ENCODE data around the gene MCRIP1.

Gene MCRIP1

DNA sequence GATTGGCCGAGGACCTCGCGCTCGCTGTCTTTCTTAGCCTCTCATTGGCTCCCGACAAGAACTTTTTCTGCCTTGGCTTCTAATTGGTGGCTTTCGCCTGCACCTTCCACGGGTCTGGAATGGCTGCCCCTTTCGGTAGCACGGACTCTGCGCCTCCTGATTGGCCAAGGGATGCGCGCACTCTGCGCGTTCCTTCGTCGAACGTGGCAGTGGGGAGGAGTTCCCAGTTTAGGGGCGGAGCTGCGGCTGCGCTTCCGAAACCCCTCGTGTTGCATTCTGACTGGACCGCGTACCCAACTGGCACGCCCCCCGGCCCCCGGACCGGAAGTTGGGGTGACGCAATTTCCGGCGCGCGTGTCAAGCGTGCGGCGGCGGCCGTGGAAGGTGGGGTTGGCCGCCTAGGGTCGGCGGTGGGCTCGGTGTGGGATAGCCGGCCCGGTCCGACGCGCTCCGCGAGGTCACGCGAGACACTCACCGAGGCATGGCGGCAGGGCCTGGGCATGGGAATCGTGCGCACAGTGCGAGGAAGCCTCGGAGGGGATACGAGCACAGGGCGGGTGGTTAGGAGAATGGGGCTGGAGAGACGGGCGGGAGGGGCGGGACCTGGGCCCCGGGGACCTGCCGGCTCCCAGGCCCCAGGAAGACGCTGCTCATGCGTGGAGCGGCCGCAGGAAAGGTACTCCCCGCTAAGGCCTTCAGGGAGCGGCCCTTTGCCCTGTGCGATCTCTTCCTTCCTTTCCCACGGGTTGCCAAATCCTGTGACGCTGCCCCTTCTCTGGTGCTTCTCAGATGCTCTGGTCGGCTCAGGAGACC, 27.9 kb upstream of the MCRIP1 start:
- peak; percentile 97 to 100 (median 98) for DNase-seq

DNA sequence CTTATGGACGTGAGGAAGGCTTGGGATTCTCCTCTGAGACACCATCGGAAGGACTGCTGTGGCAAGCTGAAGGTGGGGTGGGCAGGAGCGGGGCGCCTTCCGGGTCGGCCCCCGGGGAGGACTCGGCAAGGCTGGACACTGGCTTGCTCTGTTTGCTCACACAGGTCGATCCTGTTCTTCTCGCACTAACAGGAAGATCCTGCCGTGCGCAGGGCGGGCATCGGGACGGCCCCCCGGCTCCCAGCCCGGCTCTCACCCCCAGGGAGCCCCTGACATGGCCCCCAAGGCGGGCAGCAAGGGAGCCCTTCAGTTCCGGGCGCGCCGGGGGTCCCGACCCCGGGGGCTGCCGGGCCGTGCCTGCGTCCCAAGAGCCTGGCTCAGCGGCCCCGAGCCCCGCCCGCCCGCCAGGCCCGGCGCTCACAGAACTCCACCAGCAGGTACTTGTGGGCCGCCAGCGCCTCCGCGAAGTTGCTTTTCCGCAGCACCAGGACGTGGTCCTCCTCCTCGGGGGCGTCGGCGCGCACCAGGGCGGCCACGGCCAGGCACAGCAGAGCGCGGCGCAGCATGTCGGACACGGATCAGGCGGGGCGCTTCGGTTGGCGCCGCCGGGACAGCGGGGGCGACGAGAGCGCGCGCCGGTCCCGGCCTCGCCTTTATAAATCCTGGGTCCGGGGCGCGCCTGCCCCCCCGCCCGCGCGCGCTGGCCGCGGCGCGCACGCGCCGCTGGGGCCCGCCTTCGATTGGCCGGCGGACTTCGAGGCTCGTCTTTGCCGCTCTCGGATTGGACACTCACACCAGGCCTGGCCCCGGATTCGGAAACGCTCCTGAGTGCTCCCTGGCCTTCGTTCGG, 27.0 kb upstream of the MCRIP1 start, which contains the start of gene P4HB:
Gene P4HB, minus strand, starts transcription at position 630 of the 850 bp plus-strand sequence. Its CDS starts 64 bp downstream, at position 566.
- DNase-seq: peak in 1 of 5 donors; percentile 27

DNA sequence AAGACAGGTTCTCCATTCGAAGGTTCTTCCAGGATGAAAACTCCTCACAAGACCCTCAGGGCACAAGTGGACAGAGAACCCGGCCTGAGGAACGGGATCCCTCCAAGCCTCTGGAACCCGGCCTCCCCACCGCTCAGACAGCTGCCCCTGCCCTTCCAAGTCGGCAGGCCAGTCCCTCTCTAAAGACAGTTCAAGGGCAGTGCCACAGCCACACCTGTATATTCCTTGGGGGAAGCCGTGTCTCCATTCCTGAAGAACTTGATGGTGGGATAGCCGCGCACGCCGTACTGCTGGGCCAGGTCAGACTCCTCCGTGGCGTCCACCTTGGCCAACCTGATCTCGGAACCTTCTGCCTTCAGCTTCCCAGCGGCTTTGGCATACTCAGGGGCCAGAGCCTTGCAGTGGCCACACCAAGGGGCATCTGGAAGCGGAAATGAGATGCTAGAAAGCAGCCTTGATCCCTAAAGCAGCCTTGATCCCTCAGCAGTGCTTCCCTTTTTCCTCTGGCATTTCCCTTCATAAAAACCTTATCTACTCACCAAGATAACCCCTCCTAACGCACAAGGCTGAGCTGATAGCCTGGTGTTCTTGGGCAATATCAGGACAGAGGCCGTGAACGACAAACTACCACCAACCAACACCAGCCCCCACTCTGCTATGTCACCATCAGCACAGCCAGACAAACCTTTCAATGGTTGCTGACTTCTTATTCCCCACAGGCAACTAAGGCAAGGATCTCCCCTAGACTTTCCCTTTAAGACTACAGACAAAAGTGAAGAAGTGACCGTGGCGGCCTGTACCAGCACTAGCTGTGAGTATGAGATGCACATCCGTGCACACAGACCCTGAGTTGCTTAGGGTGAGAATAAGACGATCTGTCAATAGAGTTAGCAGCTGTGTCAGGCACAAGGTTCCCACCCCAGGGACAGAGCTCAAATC, 26.1 kb upstream of the MCRIP1 start:
- DNase-seq: no peak

DNA sequence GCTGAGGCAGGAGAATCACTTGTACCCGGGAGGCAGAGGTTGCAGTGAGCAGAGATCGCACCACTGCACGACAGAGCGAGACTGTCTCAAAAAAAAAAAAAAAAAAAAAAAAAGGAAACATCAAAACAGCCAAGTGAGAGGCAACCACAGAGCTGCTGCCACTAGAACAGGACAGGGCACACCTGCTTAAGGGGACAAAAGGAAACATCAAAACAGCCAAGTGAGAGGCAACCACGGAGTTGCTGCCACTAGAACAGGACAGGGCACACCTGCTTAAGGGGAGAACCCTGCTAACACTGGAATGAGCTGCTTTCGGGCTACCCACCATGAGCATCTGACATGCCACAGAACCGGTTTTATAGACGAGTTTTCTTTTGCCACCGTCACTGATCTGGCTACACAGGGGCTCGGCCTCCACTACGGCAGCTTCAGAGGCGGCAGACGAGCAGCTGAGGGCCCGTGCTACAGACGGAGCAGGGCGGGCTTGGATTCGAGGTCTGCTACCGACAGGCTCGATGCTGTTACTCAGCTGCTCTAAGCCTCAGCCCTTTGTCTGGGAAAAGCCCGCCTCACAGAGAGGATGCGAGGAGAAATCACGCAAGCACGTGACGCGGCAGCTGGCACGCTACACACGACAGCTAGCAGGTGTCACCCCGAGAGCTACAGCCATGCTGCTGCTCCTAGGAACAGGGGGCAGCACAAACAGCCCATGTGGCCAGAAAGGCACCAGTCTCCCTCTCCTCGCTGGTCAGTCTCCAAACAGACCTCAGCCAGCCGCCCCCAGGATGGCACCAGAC, 25.3 kb upstream of the MCRIP1 start:
- no peak for DNase-seq

DNA sequence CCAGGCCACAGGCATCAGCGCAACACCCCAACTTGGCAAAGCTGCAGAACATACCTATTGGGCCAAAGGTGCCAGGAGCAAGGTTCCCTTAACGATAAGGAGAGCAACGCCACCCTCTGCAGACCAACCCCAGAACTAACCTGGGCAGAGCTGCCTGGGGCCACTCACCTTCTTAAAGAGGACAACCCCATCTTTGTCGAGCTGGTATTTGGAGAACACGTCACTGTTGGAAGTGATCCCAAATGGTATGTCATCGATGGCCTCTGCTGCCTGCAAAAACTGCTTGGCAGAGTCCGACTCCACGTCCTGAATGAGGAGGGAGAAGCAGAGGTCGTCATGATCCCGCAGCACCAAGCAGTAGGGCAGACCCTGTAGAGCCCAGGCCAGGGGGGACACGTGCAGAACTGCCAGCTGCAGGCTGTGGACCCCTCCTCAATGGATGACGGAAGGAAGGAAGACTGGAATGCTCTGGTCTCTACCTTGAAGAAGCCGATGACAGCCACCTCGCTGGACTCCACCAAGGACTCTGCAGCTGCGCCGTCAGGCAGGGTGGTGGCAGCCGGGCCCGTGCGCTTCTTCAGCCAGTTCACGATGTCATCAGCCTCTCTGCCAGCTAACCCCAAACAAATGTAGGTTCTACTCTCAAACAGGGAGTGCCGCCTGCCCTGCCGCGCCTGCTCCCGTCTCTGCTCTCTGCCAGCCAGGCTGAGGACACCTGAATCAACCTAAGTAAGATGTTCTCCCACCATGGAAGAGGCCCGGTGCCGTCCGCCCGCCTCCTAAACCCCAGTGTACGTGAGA, 22.1 kb upstream of the MCRIP1 start:
- no peak for DNase-seq

DNA sequence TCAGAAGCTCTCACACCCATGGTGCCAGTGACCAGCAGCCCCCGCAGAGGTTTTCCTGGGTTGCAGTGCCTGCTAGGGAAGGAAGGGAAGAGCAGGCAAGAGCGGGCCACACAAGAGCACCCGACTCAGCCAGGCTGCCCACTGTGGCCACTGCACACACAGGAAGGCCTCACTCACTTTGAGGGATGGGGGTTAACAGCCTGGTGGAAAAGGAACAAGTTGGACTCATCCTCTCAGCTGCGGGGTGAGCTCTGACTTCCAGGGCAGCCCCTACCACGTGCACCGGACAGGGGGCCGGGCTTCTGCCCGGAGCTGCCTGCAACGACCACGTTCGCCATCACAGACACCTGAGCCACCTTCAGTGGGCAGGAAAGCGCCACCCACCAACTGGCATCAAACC, 19.1 kb upstream of the MCRIP1 start:
- no peak for DNase-seq

DNA sequence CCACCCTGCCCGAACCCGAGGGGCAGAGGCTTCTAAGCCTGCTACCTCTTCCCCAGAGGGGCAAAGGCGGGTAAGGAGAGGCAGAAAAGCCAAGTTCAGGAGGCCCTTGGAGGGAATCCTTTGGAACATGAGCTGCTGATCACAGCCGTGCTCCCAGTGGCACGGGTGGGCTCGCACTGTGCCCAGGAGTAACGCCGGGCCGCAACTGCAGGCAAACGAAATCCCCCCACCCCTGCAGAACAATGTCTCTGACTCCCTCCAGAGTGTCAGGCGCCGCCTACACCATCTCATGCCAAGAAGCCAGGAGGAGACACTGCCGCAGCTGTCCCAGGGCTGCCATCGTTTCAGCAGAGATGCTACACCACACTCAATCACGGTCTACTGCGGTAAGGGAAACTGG, 18.3 kb upstream of the MCRIP1 start:
- no peak for DNase-seq

DNA sequence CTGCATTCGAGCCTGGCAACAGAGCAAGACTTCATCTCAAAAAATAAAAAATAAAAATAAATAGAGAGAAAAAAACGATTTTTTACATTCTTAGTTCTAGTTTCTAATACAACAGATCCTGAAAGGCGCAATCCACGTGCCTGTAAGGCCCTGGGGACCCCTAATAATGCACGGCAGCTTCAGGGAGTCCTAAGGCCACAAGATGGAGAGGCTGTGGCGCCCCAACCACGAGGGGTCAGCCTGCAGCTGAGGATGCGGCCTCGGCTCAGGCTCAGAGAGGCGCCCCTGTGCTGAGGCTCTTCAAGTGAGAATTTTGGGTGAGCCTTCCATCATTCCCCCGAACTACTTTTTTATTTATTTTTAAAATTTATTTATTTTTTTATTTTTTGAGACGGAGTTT, 16.4 kb upstream of the MCRIP1 start:
- DNase-seq: no peak

DNA sequence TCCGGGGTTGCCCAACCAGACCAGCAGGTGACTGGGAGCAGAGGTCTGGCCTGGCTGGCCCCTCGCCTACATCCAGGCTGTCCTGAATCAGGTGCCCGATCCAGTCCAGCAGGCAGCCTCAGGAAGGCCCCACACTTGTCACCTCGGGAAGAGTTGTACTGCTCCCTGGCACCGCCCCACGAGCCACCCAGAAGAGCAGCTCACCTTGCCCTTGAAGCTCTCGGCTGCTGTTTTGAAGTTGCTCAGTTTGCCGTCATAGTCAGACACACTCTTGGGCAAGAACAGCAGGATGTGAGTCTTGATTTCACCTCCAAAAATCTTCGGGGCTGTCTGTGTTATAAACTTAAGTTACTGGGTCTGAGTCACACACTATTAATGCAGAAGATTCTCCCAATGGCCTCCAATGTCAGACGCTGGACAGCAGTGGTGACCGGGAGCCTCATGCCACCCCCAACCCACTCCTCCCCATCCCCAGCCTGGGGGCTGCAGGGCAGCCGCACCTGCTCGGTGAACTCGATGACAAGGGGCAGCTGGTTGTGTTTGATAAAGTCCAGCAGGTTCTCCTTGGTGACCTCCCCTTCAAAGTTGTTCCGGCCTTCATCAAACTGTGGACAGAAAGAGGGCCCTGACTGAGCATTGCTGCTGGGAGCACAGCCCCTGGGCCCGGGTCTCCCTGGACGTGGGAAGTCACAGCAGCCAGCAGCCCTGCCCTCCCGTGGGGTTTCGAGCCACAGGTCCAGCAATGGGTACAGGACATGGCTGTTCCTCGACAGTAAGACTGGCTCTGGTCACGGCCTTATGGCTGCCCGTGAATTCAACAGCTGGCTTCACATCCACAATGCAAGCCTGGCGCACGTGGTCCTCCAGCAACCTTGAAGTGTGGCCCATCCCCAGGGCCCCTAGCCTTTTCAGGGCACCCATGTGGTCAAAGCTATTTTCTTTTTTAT, 13.9 kb upstream of the MCRIP1 start:
- DNase-seq: no peak

DNA sequence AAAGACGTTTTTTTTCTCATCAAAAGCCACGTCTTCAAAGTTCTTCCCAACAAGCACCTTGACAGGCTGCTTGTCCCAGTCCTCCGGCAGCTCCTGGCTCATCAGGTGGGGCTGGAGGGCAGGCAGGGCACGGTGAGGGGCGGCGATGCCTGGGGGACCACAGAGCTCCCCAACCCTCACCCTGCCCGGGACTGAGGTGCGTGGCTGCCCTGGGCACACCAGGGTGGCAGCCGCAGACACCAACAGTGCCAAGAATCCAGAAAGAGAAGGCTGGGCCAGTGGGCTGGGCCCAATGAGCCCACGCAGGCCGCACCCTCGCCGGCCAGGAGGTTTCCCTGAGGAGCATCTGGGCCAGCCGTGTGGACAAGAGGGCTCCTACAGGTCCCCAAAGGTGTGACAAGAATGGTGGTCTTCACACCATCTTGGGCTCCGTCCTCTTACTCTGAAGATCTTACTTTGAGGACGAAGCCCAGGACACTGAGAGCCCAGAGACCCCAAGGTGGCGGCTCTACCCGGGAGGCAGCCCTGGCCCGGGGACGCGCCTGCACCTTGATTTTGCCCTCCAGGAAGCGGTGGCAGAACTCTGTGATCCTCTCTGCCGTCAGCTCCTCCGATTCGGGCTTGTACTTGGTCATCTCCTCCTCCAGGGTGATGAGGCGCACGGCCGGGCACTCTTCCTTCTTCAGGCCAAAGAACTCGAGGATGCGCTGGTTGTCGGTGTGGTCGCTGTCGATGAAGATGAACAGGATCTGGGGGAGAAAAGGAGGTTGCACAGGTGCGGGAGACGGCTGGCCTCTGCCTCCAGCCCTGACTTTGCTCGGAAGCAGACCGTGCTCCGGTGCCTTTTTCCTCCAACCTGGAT, 13.0 kb upstream of the MCRIP1 start:
- no peak for DNase-seq

DNA sequence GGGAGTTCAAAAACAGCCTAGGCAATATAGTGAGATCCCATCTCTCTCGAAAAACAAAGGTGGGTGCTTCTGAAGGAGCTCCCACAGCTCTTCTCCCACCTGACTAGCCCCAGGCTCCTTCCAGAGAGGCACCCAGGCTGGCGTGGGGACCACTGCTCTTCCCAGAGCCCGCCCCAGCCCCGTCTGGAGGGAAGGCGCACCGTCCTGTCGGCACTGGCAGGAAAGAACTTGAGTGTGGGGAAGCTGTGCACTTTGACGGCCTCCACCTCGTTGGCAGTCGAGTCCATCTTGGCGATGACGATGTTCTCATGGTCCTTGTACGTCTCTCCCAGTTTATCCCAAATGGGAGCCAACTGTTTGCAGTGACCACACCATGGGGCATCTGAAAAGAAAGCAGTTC, 12.3 kb upstream of the MCRIP1 start:
- no peak for DNase-seq

DNA sequence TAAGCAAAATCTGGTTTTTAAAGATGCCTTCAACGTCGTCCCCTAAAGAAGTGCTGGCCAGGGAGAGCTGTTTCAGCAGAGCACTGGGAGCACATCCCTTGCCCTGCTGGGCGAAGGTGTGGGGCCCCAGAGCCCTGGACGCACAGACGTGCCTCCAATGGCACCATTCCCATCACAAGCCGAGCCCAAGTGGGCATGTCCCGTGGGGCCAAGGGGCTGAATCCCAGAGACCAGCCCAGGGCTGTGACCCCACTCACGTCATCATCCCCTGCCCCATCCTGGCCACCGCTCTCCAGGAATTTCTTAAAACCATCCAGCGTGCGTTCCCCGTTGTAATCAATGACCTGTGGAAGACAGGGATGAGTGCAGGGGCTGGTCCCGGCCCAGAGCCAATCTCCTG, 11.8 kb upstream of the MCRIP1 start:
- no peak for DNase-seq

DNA sequence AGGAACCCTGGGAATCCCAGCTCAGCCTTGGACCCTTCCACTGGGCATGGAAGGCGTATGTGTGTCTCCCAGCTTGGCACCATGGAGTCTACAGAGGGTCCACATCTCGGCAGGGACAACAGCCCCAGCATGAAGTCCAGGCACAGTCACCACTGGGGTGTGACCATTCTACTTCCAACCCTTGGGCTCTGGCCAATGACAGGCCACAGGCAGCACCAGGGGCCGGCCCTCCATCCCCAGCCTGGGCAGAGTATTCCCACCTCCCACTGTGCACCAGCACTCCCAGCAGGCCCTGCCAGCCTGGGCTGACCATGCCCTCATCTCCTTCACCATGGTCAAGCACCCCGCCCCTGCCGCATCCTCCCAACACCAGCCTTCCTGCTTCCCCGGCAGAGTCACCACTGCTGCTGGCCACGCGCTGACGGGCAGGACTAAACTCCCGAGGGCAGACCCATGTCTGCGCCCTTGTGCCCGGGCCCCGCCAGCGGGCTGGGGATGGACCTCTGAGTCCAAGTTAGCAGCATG, 11.3 kb upstream of the MCRIP1 start:
- no peak for DNase-seq

DNA sequence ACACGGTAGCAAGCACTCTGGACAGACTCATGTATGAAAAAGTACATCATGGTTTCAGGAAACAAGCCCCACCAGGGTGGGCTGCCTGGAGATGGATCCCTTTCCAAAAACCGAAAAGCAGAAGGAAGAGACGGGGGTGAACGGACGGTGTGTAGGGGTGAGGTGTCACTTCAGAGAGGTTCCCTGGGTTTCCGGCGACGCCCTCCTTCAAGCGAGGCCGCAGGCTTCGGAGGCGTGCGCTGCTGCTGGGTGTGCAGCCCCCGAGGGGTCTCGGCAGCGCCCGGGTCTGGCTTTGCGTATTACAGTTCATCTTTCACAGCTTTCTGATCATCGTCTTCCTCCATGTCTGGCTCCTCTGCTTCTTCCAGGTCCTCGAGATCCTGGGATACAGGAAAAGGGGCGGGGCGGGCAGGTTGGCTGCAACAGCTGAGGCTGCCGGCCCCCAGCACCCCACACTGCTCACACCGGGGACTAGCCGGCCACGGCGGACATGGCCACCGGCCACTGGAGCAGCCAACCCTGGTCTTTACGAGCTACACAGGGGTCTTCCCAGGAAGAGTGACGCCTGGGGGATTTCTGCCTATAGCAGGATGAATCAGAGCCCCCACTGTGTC, 10.7 kb upstream of the MCRIP1 start:
- DNase-seq: no peak

DNA sequence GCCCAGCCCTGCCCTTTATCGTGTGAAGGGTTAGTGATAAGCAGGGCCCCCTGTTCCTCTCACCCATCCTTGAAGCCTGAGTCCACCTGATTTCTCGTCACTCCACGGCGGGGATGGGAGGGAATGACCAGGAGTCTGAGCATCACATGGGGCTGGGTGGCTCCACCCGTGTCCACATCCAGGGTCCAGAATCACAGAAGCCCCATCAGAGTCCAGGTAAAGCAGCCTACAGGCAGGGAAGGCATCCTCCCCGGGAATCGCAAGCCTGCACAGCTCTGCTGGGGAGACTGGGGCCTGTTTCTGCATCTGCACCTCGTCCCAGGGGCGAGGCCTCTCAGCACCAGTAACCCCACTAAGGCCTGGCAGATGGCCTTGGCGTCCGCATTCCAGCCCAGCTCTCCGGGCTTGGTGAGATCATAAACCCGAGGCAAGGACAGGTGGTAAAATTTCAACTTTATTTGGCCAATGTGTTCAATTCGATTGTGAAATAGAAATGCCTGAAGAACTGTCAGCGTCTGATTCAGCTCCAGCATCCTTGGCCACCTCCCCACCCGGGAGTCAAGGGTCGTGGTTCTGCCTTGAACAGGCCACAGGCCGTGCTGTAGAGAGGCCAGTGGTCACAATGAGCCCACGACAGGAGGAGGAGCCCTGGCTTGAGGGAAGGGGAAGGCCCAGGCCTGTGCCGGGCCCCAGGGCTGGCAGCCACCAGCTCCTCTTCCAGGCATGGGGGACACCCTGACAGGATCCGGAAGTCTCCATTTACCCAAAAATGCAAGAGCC, 9.8 kb upstream of the MCRIP1 start:
- DNase-seq: no peak

DNA sequence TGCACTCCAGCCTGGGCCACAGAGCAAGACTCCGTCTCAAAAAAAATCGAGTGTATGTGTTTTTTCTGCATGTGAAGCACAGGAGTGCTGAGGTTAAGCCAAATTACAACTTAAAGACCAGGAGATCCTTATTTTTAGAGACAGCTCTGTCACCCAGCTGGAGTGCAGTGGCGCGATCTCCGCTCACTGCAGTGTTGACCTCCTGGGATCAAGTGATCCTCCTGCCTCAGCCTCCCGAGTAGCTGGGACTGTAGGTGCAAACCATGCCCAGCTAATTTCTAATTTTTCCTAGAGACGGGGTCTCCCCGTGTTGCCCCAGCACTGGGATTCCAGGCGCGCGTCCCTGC, 9.3 kb upstream of the MCRIP1 start:
- no peak for DNase-seq

DNA sequence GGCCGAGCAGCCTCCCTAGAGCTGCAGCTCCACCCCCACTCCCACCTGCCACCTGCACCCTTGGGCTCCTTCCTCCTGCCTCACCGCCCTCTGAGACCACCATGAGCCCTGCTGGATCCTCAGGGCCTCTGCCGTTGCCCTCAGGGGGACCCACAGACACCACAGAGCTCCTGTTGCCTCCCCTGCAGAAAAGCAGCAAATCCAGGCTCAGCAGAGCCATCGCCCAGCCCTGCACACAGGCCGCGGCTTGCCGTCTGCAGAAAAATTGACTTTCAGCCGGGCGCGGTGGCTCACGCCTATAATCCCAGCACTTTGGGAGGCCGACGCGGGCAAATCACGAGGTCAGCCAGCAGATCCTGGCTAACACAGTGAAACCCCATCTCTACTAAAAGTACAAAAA, 8.8 kb upstream of the MCRIP1 start:
- DNase-seq: no peak

Data from T-helper 1 cell (primary cell).